ENCODE results near the gene CREBRF.

Gene CREBRF

DNA sequence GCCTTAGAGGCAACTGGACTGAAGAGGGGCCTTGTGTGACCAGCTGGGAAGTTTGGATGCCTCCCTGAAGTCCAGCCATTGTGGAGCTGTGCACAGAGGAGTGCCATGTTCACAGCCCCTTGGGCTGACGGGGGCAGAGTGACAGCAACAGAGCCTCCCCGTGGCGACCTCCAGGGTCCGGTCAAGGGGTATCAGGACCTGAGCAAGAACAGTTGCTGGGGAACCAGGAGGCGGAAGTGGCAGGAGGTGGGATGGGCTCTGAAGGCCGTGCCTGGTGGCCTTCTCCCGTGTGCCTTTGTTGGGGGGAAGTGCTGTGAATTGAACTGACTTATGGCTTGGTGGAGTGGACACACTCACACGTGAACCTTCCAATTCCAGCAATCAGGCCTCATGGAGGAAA is 102.2 kb downstream of the CREBRF start:
- DNase-seq, result no peak

- no peak for DNase-seq
Measured at GRCh38 chr5:173159256-173159655, 103.1 kb downstream of the CREBRF start.

DNA sequence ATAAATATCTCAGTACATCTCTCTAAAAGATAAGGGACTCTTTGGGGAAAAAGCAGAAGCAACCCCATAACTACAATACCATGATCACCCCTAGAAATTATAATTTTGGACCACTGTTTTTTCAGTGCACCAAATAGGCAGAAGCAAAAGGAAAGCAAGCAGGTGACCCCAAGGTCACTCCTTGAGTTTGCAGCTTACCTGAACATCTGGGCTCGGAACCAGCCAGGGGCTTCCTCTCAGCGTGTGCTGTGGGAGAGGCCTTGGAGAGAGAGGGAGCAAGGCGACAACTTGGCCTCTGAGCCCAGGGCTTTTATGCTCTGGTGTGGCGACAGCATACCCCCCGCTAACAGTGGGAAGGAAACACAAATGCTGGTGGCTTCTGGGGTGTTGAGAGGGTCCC is 105.0 kb downstream of the CREBRF start:
- no peak for DNase-seq

GRCh38 chr5:173163219-173163618 is 107.1 kb downstream of the CREBRF start:
- no peak for DNase-seq

GRCh38 chr5:173165177-173166016 is 109.2 kb downstream of the CREBRF start:
- no peak for DNase-seq

DNA sequence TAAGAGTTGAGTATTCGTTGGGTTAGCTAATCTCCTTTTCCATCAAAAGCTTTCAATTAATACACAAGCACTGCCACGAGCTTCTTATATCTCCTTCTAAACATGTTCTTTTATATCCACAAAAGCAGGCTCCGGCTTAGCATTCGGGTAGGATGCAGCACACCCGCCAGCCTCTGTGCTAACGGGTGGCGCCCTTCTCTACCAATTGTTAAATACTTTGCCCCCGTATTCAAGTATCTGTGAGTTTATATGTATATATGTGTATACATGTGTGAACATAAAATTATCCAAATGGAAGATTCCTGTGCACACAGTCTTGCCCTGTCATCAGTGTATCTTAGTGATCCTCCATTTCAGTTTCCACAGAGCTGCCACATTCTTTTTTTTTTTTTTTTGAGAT is 116.0 kb downstream of the CREBRF start:
- no peak for DNase-seq

DNA sequence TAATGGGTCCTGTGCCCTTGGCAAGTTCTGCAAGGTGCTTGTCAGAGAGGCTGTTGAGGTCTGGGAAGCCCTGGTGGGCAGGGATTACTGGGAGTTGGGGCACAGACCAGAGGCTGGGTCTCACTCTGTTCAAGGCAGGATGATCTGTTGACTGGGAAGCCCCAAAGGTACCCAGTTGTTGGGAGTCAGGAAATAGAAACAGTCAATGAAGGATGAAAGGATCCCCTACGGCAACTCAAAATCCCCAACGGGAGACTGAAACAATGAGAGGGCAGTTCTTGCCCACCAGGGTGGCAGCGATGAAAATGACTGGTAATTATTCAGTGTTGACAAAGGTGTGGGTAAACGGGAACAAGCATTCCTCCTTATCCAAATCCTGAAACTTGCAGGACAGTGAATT is 119.4 kb downstream of the CREBRF start:
- no peak for DNase-seq

GRCh38 chr5:173178369-173178910 is 122.3 kb downstream of the CREBRF start:
- no peak for DNase-seq

DNA sequence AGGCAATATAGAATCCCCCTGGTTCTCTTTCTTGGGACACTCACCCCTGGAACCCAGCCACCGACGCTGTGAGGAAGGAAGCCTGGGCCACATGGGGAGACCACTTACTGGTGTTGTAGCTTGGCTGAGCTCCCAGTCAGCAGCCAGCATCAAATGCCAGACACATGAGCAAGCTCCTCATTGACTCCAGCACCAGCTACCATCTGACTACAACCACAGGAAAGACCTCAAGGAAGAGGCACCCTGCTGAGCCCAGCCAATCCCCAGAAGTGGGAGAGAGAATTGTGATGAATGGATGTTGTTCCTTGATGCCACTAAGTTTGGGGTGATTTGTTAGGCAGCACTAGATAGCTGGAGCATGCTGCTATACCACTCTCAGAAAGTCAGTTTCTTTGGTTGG is 124.2 kb downstream of the CREBRF start:
- no peak for DNase-seq

- DNase-seq, result no peak
Measured at GRCh38 chr5:173187054-173187743, 131.0 kb downstream of the CREBRF start.

DNA sequence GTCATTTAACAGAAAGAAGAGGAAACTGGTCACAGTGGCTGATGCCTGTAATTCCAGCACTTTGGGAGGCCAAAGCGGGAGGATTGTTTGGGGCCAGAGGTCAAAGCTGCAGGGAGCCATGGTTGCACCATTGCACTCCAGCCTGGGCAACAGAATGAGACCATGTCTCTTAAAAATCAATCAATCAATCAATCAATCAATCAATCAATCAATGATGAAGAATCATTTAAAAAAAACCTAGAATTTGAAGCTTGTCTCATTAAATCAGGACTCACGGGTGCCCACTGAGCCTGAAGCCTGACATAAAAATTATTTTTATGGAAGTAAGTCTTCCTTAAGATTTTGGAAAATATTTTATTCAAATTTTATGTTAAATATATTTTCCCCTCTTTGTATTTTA is 132.1 kb downstream of the CREBRF start:
- DNase-seq, result no peak

Data from cortex of kidney (tissue), 1 donor.